H1 (cell line): ENCODE data around the gene TTC31. TPM values are rescaled to one million over a fixed set of nuclear protein-coding genes. Genes with fewer than 3 reads are reported as not detected.

Source experiments
- ASH2L ChIP-seq: fragments of 200-600, 300-600 bp; sonication (generic); IDR thresholded peaks from one replicate; pipeline ENCODE4 v1.7.1; 2017; ENCODE audit warnings: low read length
- CEBPB ChIP-seq: IDR thresholded peaks from 2 replicates; pipeline ENCODE4 v1.6.1; 2012; ENCODE audit warnings: low read depth, low read length
- CHD2 ChIP-seq: IDR thresholded peaks from 2 replicates; pipeline ENCODE4 v1.6.1; 2012; ENCODE audit warnings: low read length, improper control_type of control experiment
- CTCF ChIP-seq, 3 experiments: IDR thresholded peaks; 1 replicate in 2 of 3; 2 replicates in 1 of 3; pipeline versions ENCODE4 v1.5.1 to v1.6.1; 2011; ENCODE audit warnings: low read length in 3 of 3, mild to moderate bottlenecking in 3 of 3, inconsistent platforms in 2 of 3, low read depth in 1 of 3, moderate library complexity in 1 of 3; ENCODE audit not compliant: insufficient read depth in 1 of 3; ENCODE audit errors: control extremely low read depth in 1 of 3
- HDAC2 ChIP-seq, 2 experiments: fragments of 300-600 bp in 1 of 2; sonication (generic) in 1 of 2; IDR thresholded peaks; 2 replicates each; pipeline ENCODE4 v1.6.1; 2011 to 2012; ENCODE audit warnings: low read depth in 2 of 2, low read length in 2 of 2, mild to moderate bottlenecking in 2 of 2, moderate library complexity in 2 of 2, borderline replicate concordance in 1 of 2, inconsistent platforms in 1 of 2
- HDAC6 ChIP-seq: IDR thresholded peaks from one replicate; pipeline ENCODE4 v1.7.1; 2012; ENCODE audit warnings: low read depth, mild to moderate bottlenecking, inconsistent platforms, low read length, moderate library complexity
- NANOG ChIP-seq: IDR thresholded peaks from 2 replicates; pipeline ENCODE4 v1.6.1; 2011; ENCODE audit warnings: low read length, low read depth, mild to moderate bottlenecking, inconsistent platforms; ENCODE audit not compliant: insufficient read depth, poor library complexity, severe bottlenecking
- SIN3A ChIP-seq, 2 experiments: IDR thresholded peaks in 1 of 2; conservative IDR thresholded peaks in 1 of 2; 2 replicates each; pipeline ENCODE4 v1.6.1; 2011 to 2012; ENCODE audit warnings: low read length in 2 of 2, improper control_type of control experiment in 1 of 2, low read depth in 1 of 2, mild to moderate bottlenecking in 1 of 2
- TCF12 ChIP-seq: IDR thresholded peaks from 2 replicates; pipeline ENCODE4 v1.6.1; 2011; ENCODE audit warnings: low read depth, mild to moderate bottlenecking, low read length
- polyA plus RNA-seq, 7 experiments: library from polyadenylated mRNA; depleted of rRNA in 3 of 7; stranded (reverse) in 5 of 7; unstranded in 2 of 7; fragments of >200 nt in 5 of 7; fragments of 200-250 nt in 2 of 7; gene quantifications; 1 replicate in 5 of 7; 2 replicates in 1 of 7; 4 replicates in 1 of 7; pipeline versions ENCODE4 v1.2.1 to v1.2.3, GENCODE V29; 2011 to 2013; ENCODE audit warnings: missing spikeins in 2 of 7, mixed read lengths in 2 of 7
- total RNA-seq: library from RNA; stranded (reverse); fragmentation: NEBNext Ultra II Directional; extraction: Animal tissue kit (Norgen Biotek cat#: 25700); gene quantifications from 2 replicates; pipeline ENCODE4 v1.2.1, GENCODE V29; 2021

Gene TTC31
- total and polyA plus RNA-seq, 2 of the 8 experiments (the other 6 are each of a cell fraction or from before 2014, with no cell fraction given) = 28.8 to 29.9 TPM

DNA sequence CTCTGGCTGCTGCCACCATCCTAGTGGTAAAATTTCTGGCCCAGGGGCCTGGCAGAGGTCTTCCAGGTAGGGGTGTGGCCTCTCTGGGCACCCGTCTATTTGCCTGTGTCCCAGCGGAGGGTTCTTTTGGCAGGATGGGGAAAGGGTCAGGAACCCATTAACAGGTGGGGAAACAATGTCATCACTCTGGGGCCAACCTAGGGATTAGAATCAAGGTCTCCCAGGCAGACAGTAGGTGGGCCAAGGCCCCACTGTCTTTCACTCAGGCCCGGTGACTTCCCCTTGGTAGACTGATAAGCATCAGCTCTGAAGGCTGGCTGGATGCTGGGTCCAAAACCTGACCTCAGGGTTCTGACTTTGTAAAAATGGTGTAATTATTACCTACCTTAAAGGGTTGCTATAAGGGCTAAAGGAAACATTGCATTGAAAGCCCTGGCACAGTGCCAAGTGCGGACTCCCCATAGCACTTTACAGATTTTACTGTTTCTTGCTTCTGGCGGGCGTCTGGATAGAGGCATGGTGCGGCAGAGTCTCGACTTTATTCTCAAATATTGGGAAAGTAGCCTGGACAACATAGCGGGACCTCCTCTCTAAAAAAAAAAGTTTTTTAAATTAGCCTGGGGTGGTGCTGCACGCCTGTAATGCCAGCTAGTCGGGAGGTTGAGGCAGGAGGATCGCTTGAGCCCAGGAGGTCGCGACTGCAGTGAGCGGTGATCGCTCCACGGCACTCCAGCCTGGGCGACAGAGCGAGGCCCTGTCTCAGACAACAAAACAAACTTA, 14.3 kb downstream of the TTC31 start (continued):
- no peak for TF ChIP-seq NANOG
- TF ChIP-seq HDAC2 (IDR thresholded peaks at IDR 0.05; ENCODE audit: borderline replicate concordance in 1 of 2, low read depth in 2 of 2, low read length in 2 of 2) = no peak
- no peak for TF ChIP-seq CHD2
- no peak for TF ChIP-seq HDAC6
- no peak for TF ChIP-seq TCF12
- TF ChIP-seq ASH2L = no peak
- TF ChIP-seq CEBPB = no peak
- TF ChIP-seq CTCF (IDR thresholded peaks at IDR 0.05; ENCODE audit: control extremely low read depth in 1 of 3, insufficient read depth in 1 of 3, low read depth in 1 of 3, low read length in 3 of 3) = no peak
- no peak for TF ChIP-seq SIN3A (conservative IDR thresholded peaks at IDR 0.05 in 1 of 2, IDR thresholded peaks at IDR 0.05 in 1 of 2; ENCODE audit: low read depth in 1 of 2, low read length in 2 of 2)
- TF ChIP-seq, all 59 proteins: peak for 0
